Duodenal mucosa (tissue), 2 donors: ENCODE data around the gene SCT.

Source experiments
- H3K27ac ChIP-seq: one replicate; pipeline ENCODE4 v1.7.0; 2013; ENCODE audit warnings: low read depth, low read length
- H3K27me3 ChIP-seq, 2 donors: one replicate each; pipeline ENCODE4 v1.7.0; 2013; ENCODE audit warnings: low read length in 2 of 2, control low read depth in 1 of 2; ENCODE audit not compliant: insufficient read depth in 2 of 2, control insufficient read depth in 1 of 2
- H3K36me3 ChIP-seq, 2 donors: one replicate each; pipeline ENCODE4 v1.7.0; 2013; ENCODE audit warnings: low read length in 2 of 2, control low read depth in 1 of 2; ENCODE audit not compliant: insufficient read depth in 2 of 2, control insufficient read depth in 1 of 2
- H3K4me1 ChIP-seq, 2 donors: one replicate each; pipeline ENCODE4 v1.7.0; 2013; ENCODE audit warnings: low read length in 2 of 2, control low read depth in 1 of 2; ENCODE audit not compliant: insufficient read depth in 2 of 2, control insufficient read depth in 1 of 2
- H3K4me3 ChIP-seq, 2 donors: one replicate each; pipeline ENCODE4 v1.7.0; 2013; ENCODE audit warnings: low read length in 2 of 2, low read depth in 1 of 2
- H3K9ac ChIP-seq, 2 donors: one replicate each; pipeline ENCODE4 v1.7.0; 2013; ENCODE audit warnings: low read length in 2 of 2, low read depth in 1 of 2
- H3K9me3 ChIP-seq, 2 donors: one replicate each; pipeline ENCODE4 v1.7.0; 2013; ENCODE audit warnings: low read length in 2 of 2, control low read depth in 1 of 2; ENCODE audit not compliant: control insufficient read depth in 1 of 2

SCT gene

DNA sequence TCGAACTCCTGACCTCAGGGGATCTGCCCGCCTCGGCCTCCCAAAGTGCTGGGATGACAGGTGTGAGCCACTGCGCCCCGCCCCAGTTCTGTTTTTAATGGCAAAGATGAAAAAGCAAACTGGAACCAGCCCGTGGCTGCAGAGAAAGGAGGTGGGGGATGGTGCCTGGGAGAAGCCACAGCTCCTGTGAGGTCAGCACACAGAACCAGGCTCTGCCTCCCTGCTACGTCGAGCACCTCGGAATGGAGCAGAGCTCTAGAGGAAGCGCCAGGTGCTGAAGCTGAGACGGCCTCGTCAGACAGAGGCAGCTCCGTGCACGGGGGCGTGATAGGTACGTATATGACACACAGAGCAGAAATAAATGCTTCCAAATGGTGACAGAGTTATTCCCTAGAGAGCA, 18.6 kb upstream of the SCT start:
- H3K4me1 ChIP-seq, result no peaks in the 10 kb centered on the region
- no peak overlapping the region for H3K4me3 ChIP-seq
- H3K36me3 ChIP-seq, result peaks cover 0 to 13% of the 10 kb centered on the region in 2 donors
- H3K9me3 ChIP-seq, result no peaks in the 10 kb centered on the region
- H3K9ac ChIP-seq, result no peak overlapping the region
- no peaks in the 10 kb centered on the region for H3K27me3 ChIP-seq
- H3K27ac ChIP-seq, result no peak overlapping the region

GRCh38 chr11:643849-644738, 17.1 kb upstream of the SCT start:
- Histone ChIP-seq H3K27ac (no peak overlapping the region), H3K36me3 (peaks cover 0 to 13% of the 10 kb centered on the region in 2 donors), H3K9me3 (no peaks in the 10 kb centered on the region), H3K27me3 (peaks cover 1 to 2% of the 10 kb centered on the region in 2 donors), H3K4me1 (no peaks in the 10 kb centered on the region), H3K4me3 (no peak overlapping the region), H3K9ac (no peak overlapping the region)

- Histone ChIP-seq H3K4me3 (no peak overlapping the region), H3K27me3 (peaks cover 7 to 8% of the 10 kb centered on the region in 2 donors), H3K9me3 (no peaks in the 10 kb centered on the region), H3K9ac (no peak overlapping the region), H3K27ac (no peak overlapping the region), H3K4me1 (no peaks in the 10 kb centered on the region), H3K36me3 (peaks cover 0 to 13% of the 10 kb centered on the region in 2 donors)
Observed at GRCh38 chr11:643366-643765, 16.4 kb upstream of the SCT start.

GRCh38 chr11:641806-642370, 14.9 kb upstream of the SCT start:
- Histone ChIP-seq H3K27ac (no peak overlapping the region), H3K9ac (no peak overlapping the region), H3K36me3 (peaks cover 0 to 13% of the 10 kb centered on the region in 2 donors), H3K4me3 (no peak overlapping the region), H3K9me3 (no peaks in the 10 kb centered on the region), H3K27me3 (peaks cover 17 to 20% of the 10 kb centered on the region in 2 donors), H3K4me1 (peaks cover 6 to 7% of the 10 kb centered on the region in 2 donors)

- Histone ChIP-seq H3K9ac (no peak overlapping the region), H3K27ac (no peak overlapping the region), H3K9me3 (no peaks in the 10 kb centered on the region), H3K4me3 (no peak overlapping the region), H3K27me3 (peaks cover 17 to 20% of the 10 kb centered on the region in 2 donors), H3K4me1 (peaks cover 6 to 7% of the 10 kb centered on the region in 2 donors), H3K36me3 (peaks cover 0 to 13% of the 10 kb centered on the region in 2 donors)
Observed at GRCh38 chr11:640021-640706, 13.2 kb upstream of the SCT start.

- Histone ChIP-seq H3K27me3 (peaks cover 17 to 20% of the 10 kb centered on the region in 2 donors), H3K9me3 (no peaks in the 10 kb centered on the region), H3K36me3 (peaks cover 0 to 11% of the 10 kb centered on the region in 2 donors), H3K9ac (no peak overlapping the region), H3K4me1 (peaks cover 6 to 7% of the 10 kb centered on the region in 2 donors), H3K27ac (no peak overlapping the region), H3K4me3 (no peak overlapping the region)
Observed at GRCh38 chr11:639332-639955, 12.5 kb upstream of the SCT start.

- peaks cover 6 to 7% of the 10 kb centered on the region in 2 donors for H3K4me1 ChIP-seq
Observed at GRCh38 chr11:638631-639331, 11.8 kb upstream of the SCT start.

DNA sequence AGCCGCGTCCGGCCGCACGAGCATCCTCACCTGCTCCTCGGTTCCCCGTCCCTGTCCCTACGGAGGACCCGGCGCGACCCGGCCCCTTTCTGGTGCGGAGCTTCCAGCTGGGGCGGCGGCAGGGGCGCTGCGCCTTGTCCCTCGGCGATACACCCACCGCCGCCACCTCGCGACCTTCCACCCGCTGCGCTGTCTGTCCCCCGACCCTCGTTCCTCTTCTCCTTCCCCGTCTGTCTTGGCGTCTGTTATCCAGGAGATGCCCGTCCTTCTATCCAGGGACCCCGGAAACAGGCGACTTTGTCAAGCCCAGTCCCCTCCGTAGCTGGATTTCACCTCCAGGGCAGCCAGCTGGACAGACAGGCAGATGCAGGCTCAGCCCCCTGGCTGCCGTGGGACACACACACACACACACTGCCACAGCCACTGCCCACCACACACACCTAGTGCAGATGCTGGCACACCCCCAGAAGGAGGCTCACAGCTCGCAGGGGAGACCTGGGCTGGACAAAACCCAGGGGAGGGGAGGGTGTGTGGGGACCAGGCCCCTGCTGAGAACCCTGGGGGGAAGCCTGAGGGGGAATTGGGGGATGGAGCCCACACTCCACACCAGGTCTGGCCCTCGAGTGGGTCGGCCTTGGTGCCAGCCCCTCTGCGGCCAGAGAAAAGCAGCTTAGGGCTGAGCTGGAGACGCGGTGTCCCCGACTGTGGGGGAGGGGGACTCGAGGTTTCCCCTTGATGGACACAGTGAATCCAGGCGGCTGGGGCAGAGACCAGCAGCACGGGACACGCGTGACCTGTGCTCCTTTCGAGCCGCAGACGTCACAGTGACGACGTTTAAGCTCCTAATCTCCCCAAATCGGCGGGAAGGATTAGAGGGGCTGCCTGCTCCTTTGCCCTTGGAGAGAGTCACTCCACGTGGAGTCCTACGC, 10.9 kb upstream of the SCT start:
- H3K27me3 ChIP-seq, result peaks cover 17 to 20% of the 10 kb centered on the region in 2 donors
- H3K27ac ChIP-seq, result no peak overlapping the region
- no peak overlapping the region for H3K9ac ChIP-seq
- no peaks in the 10 kb centered on the region for H3K36me3 ChIP-seq
- peak overlapping the region in 1 of 2 donors; percentile 36 for H3K4me3 ChIP-seq
- H3K9me3 ChIP-seq, result no peaks in the 10 kb centered on the region
- peaks cover 6 to 7% of the 10 kb centered on the region in 2 donors for H3K4me1 ChIP-seq

More at GRCh38 chr11:638631-639331, 11.8 kb upstream of the SCT start:
- no peak overlapping the region for H3K9ac ChIP-seq
- no peak overlapping the region for H3K4me3 ChIP-seq
- peaks cover 17 to 20% of the 10 kb centered on the region in 2 donors for H3K27me3 ChIP-seq
- peaks cover 0 to 5% of the 10 kb centered on the region in 2 donors for H3K36me3 ChIP-seq
- no peak overlapping the region for H3K27ac ChIP-seq
- no peaks in the 10 kb centered on the region for H3K9me3 ChIP-seq

DNA sequence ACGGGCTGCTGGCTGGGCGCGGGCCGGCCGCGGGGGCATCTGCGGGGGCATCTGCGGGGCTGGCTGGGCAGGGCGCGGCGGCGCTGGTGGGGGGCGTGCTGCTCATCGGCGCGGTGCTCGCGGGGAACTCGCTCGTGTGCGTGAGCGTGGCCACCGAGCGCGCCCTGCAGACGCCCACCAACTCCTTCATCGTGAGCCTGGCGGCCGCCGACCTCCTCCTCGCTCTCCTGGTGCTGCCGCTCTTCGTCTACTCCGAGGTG, 10.3 kb upstream of the SCT start:
- Histone ChIP-seq H3K4me3 (peak overlapping the region in 1 of 2 donors; percentile 36), H3K9ac (no peak overlapping the region), H3K27ac (no peak overlapping the region), H3K4me1 (peaks cover 6 to 7% of the 10 kb centered on the region in 2 donors), H3K9me3 (no peaks in the 10 kb centered on the region), H3K27me3 (peaks cover 17 to 20% of the 10 kb centered on the region in 2 donors), H3K36me3 (no peaks in the 10 kb centered on the region)
